ENCODE measurements around the gene DNMT3A. TPM values are rescaled to one million over a fixed set of nuclear protein-coding genes. Genes with fewer than 3 reads are reported as not detected.

DNMT3A gene
- total and polyA plus RNA-seq, 8 donors = 3.4 to 47.4 (median 15.8) TPM

DNA sequence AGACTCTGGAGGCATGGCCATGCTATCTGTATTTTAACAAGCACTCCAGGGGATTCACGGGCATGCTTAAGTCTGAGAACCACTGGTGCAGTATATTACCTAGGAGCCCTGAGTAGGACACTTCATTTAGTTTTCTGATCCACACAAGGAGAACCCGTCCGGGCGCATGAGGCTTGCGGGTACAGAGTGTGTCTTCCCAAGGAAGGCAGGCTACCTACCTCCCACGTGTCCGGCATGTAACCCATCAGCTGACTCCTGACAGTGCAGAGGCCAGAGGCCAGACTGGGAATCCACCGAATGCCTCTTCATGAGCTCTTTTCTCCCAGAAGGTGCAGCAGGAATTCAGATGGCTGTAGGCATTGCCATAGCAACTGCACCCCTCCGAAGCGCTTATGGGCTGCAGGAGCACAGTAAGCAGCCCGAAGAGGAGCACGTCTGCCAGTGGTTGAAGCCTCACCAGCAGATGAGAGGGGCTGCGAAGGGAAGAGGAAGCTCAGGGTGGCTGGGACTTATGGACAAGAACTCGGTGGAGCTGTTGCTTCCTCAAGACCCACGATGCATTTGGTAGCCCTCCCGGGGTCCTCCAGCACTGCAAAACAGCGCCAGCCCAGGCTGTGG is 33.8 kb upstream of the DNMT3A start:
- no peak overlapping the region for H3K4me3 ChIP-seq
- H3K9me3 ChIP-seq = no peaks in the 10 kb centered on the region
- H3K36me3 ChIP-seq = no peaks in the 10 kb centered on the region
- TF ChIP-seq, protein P1, sequence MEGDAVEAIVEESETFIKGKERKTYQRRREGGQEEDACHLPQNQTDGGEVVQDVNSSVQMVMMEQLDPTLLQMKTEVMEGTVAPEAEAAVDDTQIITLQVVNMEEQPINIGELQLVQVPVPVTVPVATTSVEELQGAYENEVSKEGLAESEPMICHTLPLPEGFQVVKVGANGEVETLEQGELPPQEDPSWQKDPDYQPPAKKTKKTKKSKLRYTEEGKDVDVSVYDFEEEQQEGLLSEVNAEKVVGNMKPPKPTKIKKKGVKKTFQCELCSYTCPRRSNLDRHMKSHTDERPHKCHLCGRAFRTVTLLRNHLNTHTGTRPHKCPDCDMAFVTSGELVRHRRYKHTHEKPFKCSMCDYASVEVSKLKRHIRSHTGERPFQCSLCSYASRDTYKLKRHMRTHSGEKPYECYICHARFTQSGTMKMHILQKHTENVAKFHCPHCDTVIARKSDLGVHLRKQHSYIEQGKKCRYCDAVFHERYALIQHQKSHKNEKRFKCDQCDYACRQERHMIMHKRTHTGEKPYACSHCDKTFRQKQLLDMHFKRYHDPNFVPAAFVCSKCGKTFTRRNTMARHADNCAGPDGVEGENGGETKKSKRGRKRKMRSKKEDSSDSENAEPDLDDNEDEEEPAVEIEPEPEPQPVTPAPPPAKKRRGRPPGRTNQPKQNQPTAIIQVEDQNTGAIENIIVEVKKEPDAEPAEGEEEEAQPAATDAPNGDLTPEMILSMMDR (IDR thresholded peaks at IDR 0.05) = no peak
- TF ChIP-seq POLR2A (IDR thresholded peaks at IDR 0.05) (no peak), POLR2AphosphoS5 (IDR thresholded peaks at IDR 0.05) (no peak), EP300 (IDR thresholded peaks at IDR 0.05) (no peak)
- H3K27ac ChIP-seq = no peak overlapping the region
- DNase-seq = peak; percentile 11 to 18
- H3K4me1 ChIP-seq = peaks cover 18 to 47% (median 27%) of the 10 kb centered on the region in 4 donors
- H3K27me3 ChIP-seq = no peaks in the 10 kb centered on the region
- WGBS, 5 donors = 85 to 96% (median 91%) methylated on average over 11 to 17 of the region's 17 CpGs
- intact Hi-C loops (cut with DNase I; ENCODE audit: low total_unique reads) = loop anchor here (10.0 kb wide), 1 partner anchor 149 kb away; no protein-coding TSS in a partner anchor

- Histone ChIP-seq H3K27ac (no peak overlapping the region), H3K4me1 (peaks cover 18 to 47% (median 27%) of the 10 kb centered on the region in 4 donors), H3K4me3 (no peak overlapping the region), H3K27me3 (no peaks in the 10 kb centered on the region), H3K36me3 (no peaks in the 10 kb centered on the region), H3K9me3 (no peaks in the 10 kb centered on the region)
- DNase-seq = no peak
- intact Hi-C loops (cut with DNase I; ENCODE audit: low total_unique reads) = loop anchor here (10.0 kb wide), 1 partner anchor 150 kb away; no protein-coding TSS in a partner anchor
- 86 to 98% (median 94%) methylated on average over 5 of the region's 5 CpGs for WGBS, 5 donors
- TF ChIP-seq, protein P1 (IDR thresholded peaks at IDR 0.05) = no peak
- TF ChIP-seq POLR2AphosphoS5 (IDR thresholded peaks at IDR 0.05) (no peak), EP300 (IDR thresholded peaks at IDR 0.05) (no peak)
Measured at GRCh38 chr2:25374827-25375226, 33.1 kb upstream of the DNMT3A start.

DNA sequence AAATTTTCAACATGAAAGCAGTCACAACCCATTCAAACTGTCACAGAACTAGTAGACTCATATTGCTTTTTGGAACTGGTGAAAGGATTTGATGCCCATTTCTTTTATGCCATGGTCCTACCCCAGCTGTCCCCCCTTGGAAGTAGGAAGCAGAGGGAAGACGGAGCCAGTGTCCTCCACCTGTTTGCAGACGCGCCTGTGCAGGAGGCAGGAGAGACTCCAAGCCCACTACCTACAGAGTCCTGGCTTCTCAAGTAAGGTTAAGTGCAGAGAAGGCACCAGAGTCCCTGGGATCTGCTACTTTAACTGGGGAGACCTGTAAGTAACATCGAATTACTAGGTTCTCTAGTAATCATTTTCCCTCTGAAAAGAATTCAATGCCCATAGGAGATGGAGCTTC is 32.7 kb upstream of the DNMT3A start:
- 90 to 97% (median 95%) methylated on average over 4 of the region's 4 CpGs for WGBS, 5 donors
- Histone ChIP-seq H3K9me3 (no peaks in the 10 kb centered on the region), H3K4me1 (peaks cover 18 to 47% (median 27%) of the 10 kb centered on the region in 4 donors), H3K36me3 (no peaks in the 10 kb centered on the region), H3K27ac (no peak overlapping the region), H3K27me3 (no peaks in the 10 kb centered on the region), H3K4me3 (no peak overlapping the region)
- TF ChIP-seq, protein P1 (IDR thresholded peaks at IDR 0.05) = no peak
- no peak for TF ChIP-seq EP300 (IDR thresholded peaks at IDR 0.05)
- TF ChIP-seq POLR2A (IDR thresholded peaks at IDR 0.05) = no peak
- TF ChIP-seq POLR2AphosphoS5 (IDR thresholded peaks at IDR 0.05) = no peak
- DNase-seq = no peak
- intact Hi-C loops (cut with DNase I; ENCODE audit: low total_unique reads) = loop anchor here (10.0 kb wide), 1 partner anchor 150 kb away; no protein-coding TSS in a partner anchor

DNA sequence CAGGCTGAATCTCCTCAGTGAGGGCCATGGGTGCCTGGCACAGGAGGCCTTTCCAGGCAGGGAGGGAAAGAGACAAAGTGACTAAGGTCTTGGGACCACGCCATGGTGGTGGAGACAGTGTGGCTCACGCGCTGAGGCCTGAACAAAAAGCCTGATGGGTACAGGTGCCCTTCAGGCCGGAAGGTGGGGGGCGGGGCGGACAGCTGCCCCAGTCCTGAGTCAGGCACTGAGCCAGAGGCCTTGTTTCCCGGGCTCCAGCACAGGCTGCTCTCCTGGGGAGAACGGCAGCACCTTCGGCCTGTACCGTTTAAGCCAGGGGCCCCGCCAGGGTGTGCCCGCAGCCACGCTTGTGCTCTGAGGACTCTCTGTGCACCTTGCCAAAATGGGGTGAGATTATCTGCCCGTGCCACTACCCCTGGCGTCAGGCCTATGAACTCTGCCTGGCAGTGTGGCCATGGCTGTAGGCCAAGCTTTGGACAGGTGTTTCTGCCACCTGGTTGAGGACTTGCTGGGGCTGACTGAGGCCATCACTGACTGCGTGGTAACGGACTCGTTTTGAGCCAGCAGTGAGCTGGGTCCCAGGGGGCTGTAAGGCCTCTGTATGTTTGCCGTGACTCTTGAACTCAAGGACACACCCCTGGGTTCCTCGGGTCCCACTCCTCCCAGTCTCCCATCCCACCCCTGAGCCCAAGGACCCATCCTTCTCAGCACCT is 31.7 kb upstream of the DNMT3A start:
- Histone ChIP-seq H3K4me1 (peaks cover 18 to 38% (median 27%) of the 10 kb centered on the region in 4 donors), H3K27me3 (no peaks in the 10 kb centered on the region), H3K9me3 (no peaks in the 10 kb centered on the region), H3K4me3 (no peak overlapping the region), H3K36me3 (no peaks in the 10 kb centered on the region), H3K27ac (peak overlapping the region in 4 of 5 donors; percentile 37 to 58 (median 46))
- TF ChIP-seq, protein P1 (IDR thresholded peaks at IDR 0.05) = peak in 1 of 7 experiments; percentile 45
- TF ChIP-seq POLR2AphosphoS5 (IDR thresholded peaks at IDR 0.05) (peak in 2 of 3 donors; percentile 42 to 53), POLR2A (IDR thresholded peaks at IDR 0.05) (no peak), EP300 (IDR thresholded peaks at IDR 0.05) (no peak)
- DNase-seq = peak; percentile 64 to 93
- intact Hi-C loops (cut with DNase I; ENCODE audit: low total_unique reads) = loop anchor here (10.0 kb wide), 1 partner anchor 151 kb away; no protein-coding TSS in a partner anchor
- 27 to 67% (median 39%) methylated on average over 17 to 20 of the region's 20 CpGs for WGBS, 5 donors

Data from stomach (tissue), 9 donors.